NCI-H82 treated with DMSO at 0.1 percent for 48 hours (cell line): ENCODE data around the gene SPRTN.
"Not testable (repeated sequence)": the region's sequence is repeated elsewhere in the genome, so short reads cannot be mapped to it uniquely, and the experiment has no call there.

Experiments
- DNase-seq: peaks from one replicate; lab custom pipeline; 2025; ENCODE audit not compliant: unreplicated experiment; lab: John Stamatoyannopoulos, UW

Gene SPRTN

GRCh38 chr1:231335663-231336602, 2.2 kb upstream of the SPRTN start:
- DNase-seq, result no peak

DNA sequence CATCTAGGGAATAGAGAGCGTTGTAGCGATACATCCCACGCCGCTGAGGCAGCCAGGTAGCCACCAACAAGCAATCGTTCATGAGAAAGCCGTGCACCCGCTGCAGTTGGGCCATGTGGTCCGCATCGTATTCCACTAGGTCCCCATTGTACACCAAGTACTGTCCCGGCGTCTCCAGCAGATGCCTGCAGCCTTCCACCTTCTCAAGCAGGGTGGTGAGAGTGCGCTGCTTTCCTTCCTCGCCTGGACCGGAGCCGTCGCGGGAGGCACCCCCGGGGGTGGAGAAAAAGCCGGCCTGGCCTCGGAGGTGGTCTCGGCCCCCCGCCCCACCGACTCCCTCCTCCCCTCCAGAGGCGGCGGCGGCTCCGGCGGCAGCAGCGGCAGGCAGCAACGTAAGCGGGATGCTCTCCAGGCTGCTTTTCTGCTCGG, 1.0 kb upstream of the SPRTN start:
- DNase-seq, result no peak

GRCh38 chr1:231337472-231338269, 422 bp upstream of the SPRTN start, which contains the start of gene EXOC8:
TSS of gene EXOC8 (minus strand) at chr1:231337852. CDS start at chr1:231337745, 107 bp downstream.
- DNase-seq, result peak; percentile 97

- DNase-seq, result no peak
Measured at GRCh38 chr1:231340328-231341013, 2.4 kb downstream of the SPRTN start.

GRCh38 chr1:231347961-231348360, 9.9 kb downstream of the SPRTN start:
- no peak for DNase-seq

- no peak for DNase-seq
Measured at GRCh38 chr1:231348442-231348841, 10.3 kb downstream of the SPRTN start.

GRCh38 chr1:231348856-231349255, 10.8 kb downstream of the SPRTN start:
- not testable (repeated sequence) for DNase-seq

DNA sequence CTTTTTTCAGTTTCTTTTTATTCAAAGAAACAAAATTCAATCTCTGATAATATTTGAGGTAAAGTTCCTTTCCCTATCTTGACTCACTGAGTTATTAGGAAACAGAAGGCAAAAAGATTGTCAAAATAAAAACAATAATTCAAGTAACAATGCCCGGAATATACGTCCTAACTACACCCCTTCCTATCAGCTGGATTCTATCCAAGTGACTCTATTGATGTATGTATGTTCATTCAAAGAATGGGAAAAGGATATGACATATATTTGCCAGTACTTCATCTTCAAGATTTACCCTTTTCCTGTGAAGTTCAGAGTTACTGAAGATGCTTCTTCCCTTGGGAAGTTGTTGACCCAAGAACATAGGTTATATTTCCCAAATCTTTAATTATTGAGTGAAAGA, 13.7 kb downstream of the SPRTN start:
- no peak for DNase-seq

DNA sequence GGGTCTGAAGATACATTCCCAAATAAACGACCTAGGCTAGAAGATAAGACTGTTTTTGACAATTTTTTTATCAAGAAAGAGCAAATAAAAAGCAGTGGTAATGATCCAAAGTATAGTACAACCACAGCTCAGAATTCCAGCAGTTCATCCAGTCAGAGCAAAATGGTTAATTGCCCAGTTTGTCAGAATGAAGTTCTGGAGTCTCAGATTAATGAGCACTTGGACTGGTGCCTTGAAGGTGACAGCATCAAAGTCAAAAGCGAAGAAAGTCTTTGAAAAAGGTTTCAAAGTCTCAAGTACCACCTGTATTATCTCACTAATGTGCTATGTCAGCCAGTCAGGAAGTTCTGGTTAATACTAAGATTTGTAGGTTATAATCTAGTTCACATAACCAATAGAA, 15.0 kb downstream of the SPRTN start:
- no peak for DNase-seq

DNA sequence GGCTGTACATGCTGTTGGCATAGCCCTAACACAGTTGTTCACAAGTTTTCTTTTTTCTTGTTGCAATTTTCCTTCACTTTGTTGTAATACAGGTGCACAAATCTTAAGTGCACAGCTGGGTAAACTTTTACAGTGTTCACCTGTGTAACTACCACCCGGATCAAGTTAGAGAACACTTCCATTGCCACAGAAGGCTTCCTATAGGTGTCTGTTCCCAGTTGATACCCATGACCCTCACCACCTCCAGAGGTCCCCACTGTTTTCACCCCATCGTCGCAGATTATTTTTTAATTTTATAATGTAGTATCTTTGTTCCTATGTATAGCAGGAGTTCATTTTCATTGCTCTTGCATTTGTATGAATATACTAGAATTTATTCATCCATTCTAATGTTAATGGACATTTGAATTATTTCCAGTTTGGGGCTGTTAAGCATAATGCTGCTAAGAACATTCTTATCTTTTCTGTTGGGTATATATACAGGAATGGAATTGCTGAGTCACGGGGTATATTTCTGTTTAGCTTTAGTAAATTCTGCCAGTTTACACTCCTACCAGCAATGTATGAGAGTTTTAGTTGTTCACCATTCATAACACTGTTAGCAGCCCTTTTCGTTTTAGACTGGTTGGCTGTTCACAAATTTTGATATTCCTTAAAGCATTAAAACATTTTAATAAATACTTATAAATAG, 16.4 kb downstream of the SPRTN start:
- DNase-seq, result no peak

GRCh38 chr1:231355171-231355570, 17.1 kb downstream of the SPRTN start:
- DNase-seq, result no peak

DNA sequence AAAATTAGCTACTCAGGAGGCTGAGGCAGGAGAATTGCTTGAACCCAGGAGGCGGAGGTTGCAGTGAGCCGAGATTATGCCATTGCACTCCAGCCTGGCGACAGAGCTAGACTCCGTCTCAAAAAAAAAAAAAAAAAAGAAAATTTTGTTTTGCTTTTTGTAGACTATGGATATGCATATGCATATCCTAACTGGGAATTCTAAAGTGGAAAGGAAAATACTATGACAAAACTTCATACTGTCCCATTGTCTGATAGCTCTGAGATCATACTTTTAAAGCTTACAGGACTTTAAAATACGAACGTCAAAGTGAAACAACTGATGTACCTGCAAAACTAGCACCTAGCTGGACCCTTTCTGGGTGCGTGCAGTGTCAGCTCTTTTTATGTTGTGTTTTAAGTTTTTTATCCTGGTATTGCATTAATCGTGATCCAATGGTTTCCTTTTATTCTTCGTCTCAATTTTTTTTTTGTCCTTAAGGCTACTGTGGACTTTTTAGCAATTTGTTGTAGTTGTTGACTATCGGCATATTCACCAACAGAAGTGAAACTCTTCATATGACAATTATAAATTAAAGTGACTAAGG, 19.2 kb downstream of the SPRTN start:
- DNase-seq, result no peak

DNA sequence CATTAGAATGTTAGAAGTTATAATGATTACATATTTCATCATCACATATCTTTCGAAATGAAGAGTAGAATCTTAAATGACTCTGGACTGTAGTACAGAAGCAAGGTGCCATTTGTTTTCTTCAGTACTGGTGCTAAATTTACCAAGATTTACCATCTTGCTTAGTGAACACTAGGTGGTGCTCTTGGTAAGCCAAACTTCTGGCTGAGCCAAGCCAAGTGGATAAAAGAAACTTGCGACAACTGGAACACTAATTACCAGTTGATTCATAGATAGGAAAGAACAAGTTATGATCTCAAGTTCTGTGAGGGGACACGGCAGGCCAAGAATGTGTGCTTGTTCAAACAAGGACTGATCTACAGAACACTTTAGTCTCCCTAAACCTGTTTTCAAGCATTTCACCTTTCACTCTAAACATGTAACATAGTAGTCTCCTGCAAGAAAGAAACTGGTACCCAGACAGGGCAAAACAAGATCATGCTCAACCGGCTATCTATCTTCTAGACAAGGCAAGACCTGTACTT, 19.8 kb downstream of the SPRTN start:
- peak; percentile 74 for DNase-seq

DNA sequence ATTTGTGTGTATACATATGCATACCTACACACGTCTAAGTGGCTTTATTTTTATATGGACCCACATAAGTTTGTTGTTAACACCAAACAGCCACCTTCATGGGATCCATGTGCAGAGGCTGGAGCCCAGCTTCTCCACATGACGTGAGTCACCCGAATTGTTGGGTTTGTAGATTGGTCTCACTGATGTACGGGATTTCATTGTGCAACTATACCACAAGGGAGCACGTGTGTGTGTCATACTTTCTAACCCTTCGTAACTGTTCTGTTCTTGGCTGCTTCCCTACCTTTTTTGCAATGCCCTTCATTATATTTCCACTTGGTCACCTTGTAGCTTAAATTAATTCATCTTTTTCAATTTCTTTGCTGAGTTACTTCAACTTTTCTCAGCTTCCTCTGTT, 21.0 kb downstream of the SPRTN start:
- no peak for DNase-seq

- DNase-seq, result no peak
Measured at GRCh38 chr1:231362325-231362724, 24.2 kb downstream of the SPRTN start.

GRCh38 chr1:231363624-231364023, 25.5 kb downstream of the SPRTN start:
- no peak for DNase-seq

- DNase-seq, result no peak
Measured at GRCh38 chr1:231364192-231364591, 26.1 kb downstream of the SPRTN start.

DNA sequence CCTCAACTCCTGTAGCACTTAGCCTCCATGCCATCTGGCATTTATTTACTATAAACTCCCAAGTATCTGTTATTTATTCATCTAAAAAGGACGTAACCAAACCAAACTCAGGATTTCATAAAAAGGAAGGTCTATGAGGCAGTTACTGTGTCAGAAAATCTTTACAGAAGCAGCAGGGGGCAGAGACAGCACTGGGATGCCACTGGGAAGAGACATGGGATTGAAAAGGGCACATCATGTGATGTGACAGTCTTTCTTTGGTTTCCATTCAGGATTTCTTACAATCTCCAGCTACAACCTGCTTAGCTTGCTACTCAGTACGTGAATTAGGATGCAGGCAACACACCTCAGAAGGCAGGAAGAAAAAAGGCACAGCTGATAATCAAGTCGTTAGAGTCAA, 31.2 kb downstream of the SPRTN start:
- DNase-seq, result no peak

DNA sequence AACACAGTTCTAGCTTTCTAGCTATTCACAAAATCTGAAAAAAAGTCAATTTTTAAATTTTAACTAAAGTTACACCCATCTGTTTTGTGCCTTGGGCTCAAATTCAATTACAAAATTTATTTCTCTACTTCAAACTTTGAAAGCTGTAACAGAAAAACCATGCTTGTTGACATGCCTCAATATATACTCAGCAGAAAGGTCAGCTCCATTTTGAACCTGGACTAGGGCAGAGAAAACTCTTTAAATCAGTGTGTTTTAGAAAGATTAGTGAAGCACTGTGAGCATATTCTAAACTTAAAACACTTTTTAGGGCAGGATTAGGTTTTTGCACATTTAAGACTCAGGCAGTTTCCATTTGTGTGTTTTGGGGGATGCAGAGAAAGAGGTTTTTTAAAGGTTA, 34.4 kb downstream of the SPRTN start:
- no peak for DNase-seq

- DNase-seq, result no peak
Measured at GRCh38 chr1:231374394-231374793, 36.3 kb downstream of the SPRTN start.
